OCI-LY7 (cell line): ENCODE measurements around the gene IQSEC1. TPM values are rescaled to one million over a fixed set of nuclear protein-coding genes. Genes with fewer than 3 reads are reported as not detected.

Experiments
- BruUV-seq: library from RNA; stranded (reverse); fragments of 400-500 nt; replicated peaks from 2 replicates; lab custom pipeline; 2021; lab: Mats Ljungman, UMichigan
- CTCF ChIA-PET: fragments of 300-600 bp; sonication (Branson Sonifier 250); formaldehyde crosslinking; loops from one replicate; lab custom pipeline; 2022; ENCODE audit warnings: antibody characterized with exemption; ENCODE audit not compliant: unreplicated experiment; lab: Charles Lee
- POLR2A ChIA-PET: fragments of 300-600 bp; sonication (Branson Sonifier 250); formaldehyde crosslinking; loops from one replicate; lab custom pipeline; 2022; ENCODE audit warnings: antibody characterized with exemption; lab: Charles Lee
- DNase-seq: peaks from one replicate; pipeline ENCODE4 v3.0.0-alpha.2; 2015; ENCODE audit warnings: low spot score
- H2AFZ ChIP-seq: fragments of 200-600 bp; sonication (generic), shearing (Covaris generic); 2 replicates; pipeline ENCODE4 v1.6.1; 2014; ENCODE audit warnings: mild to moderate bottlenecking, antibody characterized with exemption, low read length, moderate library complexity
- H3K27ac ChIP-seq: fragments of 200-600 bp; sonication (generic); 2 replicates; pipeline ENCODE4 v1.5.1; 2014; ENCODE audit warnings: mixed run types, low read depth, mild to moderate bottlenecking, moderate library complexity, low read length, inconsistent platforms; ENCODE audit not compliant: poor library complexity, severe bottlenecking
- H3K36me3 ChIP-seq: fragments of 200-600 bp; sonication (generic); 2 replicates; pipeline ENCODE4 v1.6.1; 2014; ENCODE audit warnings: mild to moderate bottlenecking, antibody characterized with exemption, low read length, moderate library complexity, mixed read lengths; ENCODE audit not compliant: insufficient read depth
- H3K4me1 ChIP-seq: fragments of 200-600 bp; sonication (generic); 2 replicates; pipeline ENCODE4 v1.5.1; 2014; ENCODE audit warnings: mild to moderate bottlenecking, low read length; ENCODE audit not compliant: insufficient read depth, poor library complexity, severe bottlenecking
- H3K4me2 ChIP-seq: fragments of 200-600 bp; sonication (generic); 2 replicates; pipeline ENCODE4 v1.6.1; 2014; ENCODE audit warnings: mild to moderate bottlenecking, low read length
- H3K4me3 ChIP-seq: fragments of 200-600 bp; sonication (generic); 2 replicates; pipeline ENCODE4 v1.5.1; 2014; ENCODE audit warnings: mild to moderate bottlenecking, low read depth, low read length; ENCODE audit not compliant: poor library complexity, severe bottlenecking
- H3K79me2 ChIP-seq: fragments of 200-600 bp; sonication (generic); 2 replicates; pipeline ENCODE4 v1.6.1; 2016; ENCODE audit warnings: low read depth, mild to moderate bottlenecking, low read length, moderate library complexity, mixed read lengths; ENCODE audit not compliant: insufficient read depth
- H3K9me2 ChIP-seq: fragments of 200-600 bp; sonication (generic); 2 replicates; pipeline ENCODE4 v1.6.1; 2016; ENCODE audit warnings: mild to moderate bottlenecking, low read length, mixed read lengths; ENCODE audit not compliant: insufficient read depth
- H3K9me3 ChIP-seq: fragments of 200-600 bp; sonication (generic); 2 replicates; pipeline ENCODE4 v1.6.1; 2014; ENCODE audit warnings: mild to moderate bottlenecking, mixed run types, low read length, mixed read lengths
- H4K20me1 ChIP-seq: fragments of 200-600 bp; sonication (generic); 2 replicates; pipeline ENCODE4 v1.6.1; 2014; ENCODE audit warnings: mild to moderate bottlenecking, antibody characterized with exemption, low read length, moderate library complexity, mixed read lengths; ENCODE audit not compliant: insufficient read depth
- EZH2phosphoT487 ChIP-seq: fragments of 200-600 bp; sonication (generic); IDR thresholded peaks from 2 replicates; pipeline ENCODE4 v1.6.1; 2018; ENCODE audit warnings: low read depth, borderline replicate concordance, mild to moderate bottlenecking, mixed run types, antibody characterized with exemption, low read length, moderate library complexity, mixed read lengths
- intact Hi-C: fragments of 100-400 bp; cut with micrococcal nuclease; formaldehyde crosslinking; loops from one replicate; pipeline ENCODE4 v1.10.0; 2022; ENCODE audit not compliant: unreplicated experiment
- total RNA-seq, 2 experiments: library from RNA; depleted of rRNA in 1 of 2; stranded (reverse); fragments of >200 nt in 1 of 2; shearing (Covaris generic) in 1 of 2; gene quantifications; 2 replicates each; pipeline ENCODE4 v1.2.3, GENCODE V29; 2014 to 2022
- TF ChIP-seq, protein P1 (sequence below): fragments of 200-600 bp; sonication (generic); conservative IDR thresholded peaks from 2 replicates; pipeline ENCODE4 v1.5.1; 2014; ENCODE audit warnings: mild to moderate bottlenecking, antibody characterized with exemption, low read length, moderate library complexity, mixed read lengths

Gene IQSEC1
- total RNA-seq, 2 experiments from 2014 or later: 25.2 to 70.1 TPM

DNA sequence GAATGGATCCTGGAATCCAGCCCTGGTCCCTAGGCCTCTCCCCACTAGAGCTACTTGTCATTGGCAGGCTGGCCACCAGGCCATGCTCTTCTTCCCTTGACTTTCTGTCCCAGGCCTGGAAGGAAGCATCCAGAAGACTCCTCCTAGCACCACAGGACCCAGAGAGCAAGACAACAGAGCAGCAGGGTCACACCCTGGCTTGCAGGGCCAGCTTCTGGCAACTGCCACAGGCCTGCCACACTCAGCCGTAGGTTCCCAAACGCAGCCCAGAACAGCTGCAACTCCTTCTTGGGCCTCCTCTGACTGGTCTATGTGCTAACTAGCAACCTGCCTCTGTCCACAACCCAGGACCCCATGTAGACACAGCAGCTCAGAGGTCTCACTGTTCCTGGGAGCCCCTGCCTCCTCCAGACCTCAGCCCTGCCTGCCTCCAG, 195.1 kb downstream of the IQSEC1 start:
- CTCF ChIA-PET: no interaction called here
- POLR2A ChIA-PET: no interaction called here
- Histone ChIP-seq H3K4me1 (peaks cover 4% of the 10 kb centered on the region), H3K36me3 (no peaks in the 10 kb centered on the region), H2AFZ (no peak overlapping the region), H3K9me2 (no peaks in the 10 kb centered on the region), H4K20me1 (no peaks in the 10 kb centered on the region), H3K4me3 (no peak overlapping the region), H3K4me2 (no peak overlapping the region), H3K9me3 (no peaks in the 10 kb centered on the region), H3K79me2 (no peaks in the 10 kb centered on the region), H3K27ac (no peak overlapping the region)
- no peak for DNase-seq
- intact Hi-C loops: no loop called here
- TF ChIP-seq, protein P1, sequence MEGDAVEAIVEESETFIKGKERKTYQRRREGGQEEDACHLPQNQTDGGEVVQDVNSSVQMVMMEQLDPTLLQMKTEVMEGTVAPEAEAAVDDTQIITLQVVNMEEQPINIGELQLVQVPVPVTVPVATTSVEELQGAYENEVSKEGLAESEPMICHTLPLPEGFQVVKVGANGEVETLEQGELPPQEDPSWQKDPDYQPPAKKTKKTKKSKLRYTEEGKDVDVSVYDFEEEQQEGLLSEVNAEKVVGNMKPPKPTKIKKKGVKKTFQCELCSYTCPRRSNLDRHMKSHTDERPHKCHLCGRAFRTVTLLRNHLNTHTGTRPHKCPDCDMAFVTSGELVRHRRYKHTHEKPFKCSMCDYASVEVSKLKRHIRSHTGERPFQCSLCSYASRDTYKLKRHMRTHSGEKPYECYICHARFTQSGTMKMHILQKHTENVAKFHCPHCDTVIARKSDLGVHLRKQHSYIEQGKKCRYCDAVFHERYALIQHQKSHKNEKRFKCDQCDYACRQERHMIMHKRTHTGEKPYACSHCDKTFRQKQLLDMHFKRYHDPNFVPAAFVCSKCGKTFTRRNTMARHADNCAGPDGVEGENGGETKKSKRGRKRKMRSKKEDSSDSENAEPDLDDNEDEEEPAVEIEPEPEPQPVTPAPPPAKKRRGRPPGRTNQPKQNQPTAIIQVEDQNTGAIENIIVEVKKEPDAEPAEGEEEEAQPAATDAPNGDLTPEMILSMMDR: no peak
- no peak for TF ChIP-seq EZH2phosphoT487
- no TSS peak for BruUV-seq

- no peak overlapping the region for H3K4me2 ChIP-seq
- H3K9me3 ChIP-seq: no peaks in the 10 kb centered on the region
- TF ChIP-seq EZH2phosphoT487: no peak
- TF ChIP-seq, protein P1: no peak
- no peaks in the 10 kb centered on the region for H3K79me2 ChIP-seq
- no peaks in the 10 kb centered on the region for H4K20me1 ChIP-seq
- no peaks in the 10 kb centered on the region for H3K9me2 ChIP-seq
- H3K27ac ChIP-seq: no peak overlapping the region
- H3K4me3 ChIP-seq: no peak overlapping the region
- BruUV-seq: no TSS peak
- CTCF ChIA-PET: interaction anchor here (1.1 kb wide), 1 partner anchor 14 kb away, joined by 3 read pairs; no protein-coding TSS in a partner anchor
- DNase-seq: no peak
- POLR2A ChIA-PET: no interaction called here
- peaks cover under 1% of the 10 kb centered on the region for H3K4me1 ChIP-seq
- no peak overlapping the region for H2AFZ ChIP-seq
- H3K36me3 ChIP-seq: no peaks in the 10 kb centered on the region
- intact Hi-C loops: no loop called here
Observed at GRCh38 chr3:12877040-12877439, 196.2 kb downstream of the IQSEC1 start.

- no peaks in the 10 kb centered on the region for H3K79me2 ChIP-seq
- ChIA-PET CTCF (no interaction called here), POLR2A (no interaction called here)
- no TSS peak for BruUV-seq
- H3K4me1 ChIP-seq: no peaks in the 10 kb centered on the region
- intact Hi-C loops: no loop called here
- TF ChIP-seq, protein P1: peak; percentile 62
- TF ChIP-seq EZH2phosphoT487: no peak
- DNase-seq: peak; percentile 24
- no peak overlapping the region for H2AFZ ChIP-seq
- H3K4me2 ChIP-seq: no peak overlapping the region
- no peak overlapping the region for H3K4me3 ChIP-seq
- H3K36me3 ChIP-seq: no peaks in the 10 kb centered on the region
- no peaks in the 10 kb centered on the region for H4K20me1 ChIP-seq
- no peaks in the 10 kb centered on the region for H3K9me2 ChIP-seq
- no peaks in the 10 kb centered on the region for H3K9me3 ChIP-seq
- H3K27ac ChIP-seq: no peak overlapping the region
Observed at GRCh38 chr3:12875857-12876836, 197.1 kb downstream of the IQSEC1 start.
